PC-3 (cell line): ENCODE data around the gene ABL2.
"Not testable (repeated sequence)": the region's sequence is repeated elsewhere in the genome, so short reads cannot be mapped to it uniquely, and the experiment has no call there.

Experiments used
- EZH2 ChIP-seq: fragments of 300-600 bp; sonication (generic); IDR thresholded peaks from one replicate; pipeline ENCODE4 v1.6.1; 2017; ENCODE audit warnings: antibody characterized with exemption, mild to moderate bottlenecking, low read length; ENCODE audit not compliant: unreplicated experiment
- EZH2phosphoT487 ChIP-seq: fragments of 300-600 bp; sonication (generic); IDR thresholded peaks from 2 replicates; pipeline ENCODE4 v1.6.1; 2018; ENCODE audit warnings: mild to moderate bottlenecking, antibody characterized with exemption, low read length, borderline replicate concordance
- TF ChIP-seq, protein P1 (sequence below): fragments of 300-600 bp; sonication (generic); conservative IDR thresholded peaks from 2 replicates; pipeline ENCODE4 v1.5.1; 2017; ENCODE audit warnings: antibody characterized with exemption, low read depth, mild to moderate bottlenecking, low read length

DNA sequence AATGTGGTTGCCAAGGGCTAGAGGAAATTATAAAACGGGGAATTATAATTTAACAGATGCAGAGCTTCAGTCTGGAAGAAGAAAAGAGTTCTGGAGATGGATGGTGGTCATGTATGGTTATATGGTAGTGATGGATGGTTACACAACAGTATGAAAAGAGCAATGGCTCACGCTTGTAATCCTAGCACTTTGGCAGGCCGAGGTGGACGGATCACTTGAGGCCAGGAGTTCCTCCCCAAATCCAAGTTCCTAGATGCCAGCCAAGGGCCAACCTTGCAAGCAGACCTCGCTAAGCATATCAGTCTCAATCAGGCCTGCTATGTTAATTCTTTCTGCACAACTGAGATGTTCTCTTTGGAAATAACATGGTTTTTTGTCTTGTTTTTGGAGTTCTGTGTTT, 33.6 kb downstream of the ABL2 start:
- not testable (repeated sequence) for TF ChIP-seq EZH2, EZH2phosphoT487
- TF ChIP-seq, protein P1, sequence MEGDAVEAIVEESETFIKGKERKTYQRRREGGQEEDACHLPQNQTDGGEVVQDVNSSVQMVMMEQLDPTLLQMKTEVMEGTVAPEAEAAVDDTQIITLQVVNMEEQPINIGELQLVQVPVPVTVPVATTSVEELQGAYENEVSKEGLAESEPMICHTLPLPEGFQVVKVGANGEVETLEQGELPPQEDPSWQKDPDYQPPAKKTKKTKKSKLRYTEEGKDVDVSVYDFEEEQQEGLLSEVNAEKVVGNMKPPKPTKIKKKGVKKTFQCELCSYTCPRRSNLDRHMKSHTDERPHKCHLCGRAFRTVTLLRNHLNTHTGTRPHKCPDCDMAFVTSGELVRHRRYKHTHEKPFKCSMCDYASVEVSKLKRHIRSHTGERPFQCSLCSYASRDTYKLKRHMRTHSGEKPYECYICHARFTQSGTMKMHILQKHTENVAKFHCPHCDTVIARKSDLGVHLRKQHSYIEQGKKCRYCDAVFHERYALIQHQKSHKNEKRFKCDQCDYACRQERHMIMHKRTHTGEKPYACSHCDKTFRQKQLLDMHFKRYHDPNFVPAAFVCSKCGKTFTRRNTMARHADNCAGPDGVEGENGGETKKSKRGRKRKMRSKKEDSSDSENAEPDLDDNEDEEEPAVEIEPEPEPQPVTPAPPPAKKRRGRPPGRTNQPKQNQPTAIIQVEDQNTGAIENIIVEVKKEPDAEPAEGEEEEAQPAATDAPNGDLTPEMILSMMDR, result not testable (repeated sequence)
